ENCODE measurements around the gene SEC14L3. TPM values are rescaled to one million over a fixed set of nuclear protein-coding genes. Genes with fewer than 3 reads are reported as not detected.

The SEC14L3 gene
- total RNA-seq, 1 experiment from 2014 or later, result not detected

GRCh38 chr22:30411780-30412179 is 60.0 kb downstream of the SEC14L3 start:
- peaks cover 5% of the 10 kb centered on the region for H3K4me1 Mint-ChIP-seq (ENCODE audit: low read depth, unreplicated experiment)
- H3K4me3 Mint-ChIP-seq (ENCODE audit: unreplicated experiment), result no peak overlapping the region
- intact Hi-C loops (cut with micrococcal nuclease; ENCODE audit: unreplicated experiment), result no loop called here
- H3K27me3 ChIP-seq (replicated peaks; ENCODE audit: control insufficient read depth, insufficient read depth, low read length), result no peaks in the 10 kb centered on the region
- peaks cover 8% of the 10 kb centered on the region for H3K4me1 ChIP-seq
- DNase-seq, result no peak
- ChIA-PET CTCF (interaction anchor here (1.0 kb wide), 1 partner anchor 20 kb away, joined by 3 read pairs; no protein-coding TSS in a partner anchor), POLR2A (interaction anchor here (0.6 kb wide), 1 partner anchor 1171 kb away, joined by 6 read pairs; no protein-coding TSS in a partner anchor)
- TF ChIP-seq CTCF (IDR thresholded peaks at IDR 0.05; ENCODE audit: insufficient read depth in 1 of 2, low read depth in 1 of 2, low read length in 1 of 2, severe bottlenecking in 1 of 2, unreplicated experiment in 1 of 2), result no peak
- H3K4me3 ChIP-seq (ENCODE audit: low read depth, low read length), result no peak overlapping the region
- H3K27ac Mint-ChIP-seq (ENCODE audit: unreplicated experiment), result no peak overlapping the region
- H3K9me3 ChIP-seq, result no peaks in the 10 kb centered on the region
- H3K36me3 Mint-ChIP-seq (ENCODE audit: insufficient read depth, unreplicated experiment), result peaks cover 13% of the 10 kb centered on the region
- peaks cover 1% of the 10 kb centered on the region for H3K36me3 ChIP-seq (ENCODE audit: control insufficient read depth, insufficient read depth, low read length)
- no peaks in the 10 kb centered on the region for H3K9me3 Mint-ChIP-seq (ENCODE audit: unreplicated experiment)
- no peaks in the 10 kb centered on the region for H3K27me3 Mint-ChIP-seq (ENCODE audit: insufficient read depth, unreplicated experiment)
- BruUV-seq (replicated peaks), result no TSS peak

Other genes starting within 250 kb of the SEC14L3 start
- gene LIF, start 225.3 kb downstream of the SEC14L3 start, total RNA-seq (2022), result 8.0 and 9.7 TPM in 2 replicates
- gene OSM, start 205.2 kb downstream of the SEC14L3 start, total RNA-seq (2022), result not detected in 2 replicates
- 6.3 and 7.4 TPM in 2 replicates for gene CASTOR1, start 182.5 kb downstream of the SEC14L3 start, total RNA-seq (2022)
- gene TBC1D10A, start 145.1 kb downstream of the SEC14L3 start, total RNA-seq (2022), result 11.1 and 12.2 TPM in 2 replicates
- 182 and 188 TPM in 2 replicates for gene SF3A1, start 115.1 kb downstream of the SEC14L3 start, total RNA-seq (2022)
- gene CCDC157, start 115.0 kb downstream of the SEC14L3 start, total RNA-seq (2022), result 4.8 and 4.9 TPM in 2 replicates
- gene RNF215, start 84.6 kb downstream of the SEC14L3 start, total RNA-seq (2022), result 12.8 and 14.2 TPM in 2 replicates
- gene SEC14L2, start 75.0 kb downstream of the SEC14L3 start, total RNA-seq (2022), result 9.4 and 11.0 TPM in 2 replicates
- 20.6 and 23.0 TPM in 2 replicates for gene MTFP1, start 46.2 kb downstream of the SEC14L3 start, total RNA-seq (2022)
- gene SEC14L4, start 33.7 kb upstream of the SEC14L3 start, total RNA-seq (2022), result not detected in 2 replicates
- gene SEC14L6, start 74.7 kb upstream of the SEC14L3 start, total RNA-seq (2022), result 0.14 TPM in 1 of 2 replicates, not detected in the other
- 8.9 and 14.2 TPM in 2 replicates for gene GAL3ST1, start 102.6 kb upstream of the SEC14L3 start, total RNA-seq (2022)
- gene PES1, start 119.9 kb upstream of the SEC14L3 start, total RNA-seq (2022), result 110 and 117 TPM in 2 replicates
- gene TCN2, start 135.2 kb upstream of the SEC14L3 start, total RNA-seq (2022), result 11.9 and 13.8 TPM in 2 replicates
- 0.27 and 0.74 TPM in 2 replicates for gene SLC35E4, start 163.8 kb upstream of the SEC14L3 start, total RNA-seq (2022)
- gene DUSP18, start 195.9 kb upstream of the SEC14L3 start, total RNA-seq (2022), result 6.0 and 7.9 TPM in 2 replicates
- gene OSBP2, start 222.9 kb upstream of the SEC14L3 start, total RNA-seq (2022), result 4.2 and 6.2 TPM in 2 replicates